SK-N-SH treated with all-trans-retinoic acid at 6 μM for 48 hours (cell line): ENCODE measurements around the gene SH3BP5.

Experiments used
- ARNTL ChIP-seq: fragments of 450-650 bp; formaldehyde crosslinking; IDR thresholded peaks from 2 replicates; pipeline ENCODE4 v1.5.0; 2020; ENCODE audit warnings: low read depth, mild to moderate bottlenecking, moderate library complexity, borderline replicate concordance
- BACH2 ChIP-seq: fragments of 250-450 bp; sonication (Bioruptor Pico); IDR thresholded peaks from 2 replicates; pipeline ENCODE4 v1.9.0; 2021; ENCODE audit warnings: mild to moderate bottlenecking, borderline replicate concordance
- CSDC2 ChIP-seq: fragments of 250-450 bp; sonication (Bioruptor Pico); IDR thresholded peaks from 2 replicates; pipeline ENCODE4 v1.5.0; 2020; ENCODE audit warnings: mild to moderate bottlenecking, moderate library complexity
- RARB ChIP-seq: fragments of 250-450 bp; sonication (Bioruptor Pico); IDR thresholded peaks from 2 replicates; pipeline ENCODE4 v1.8.0; 2021; ENCODE audit warnings: mild to moderate bottlenecking, moderate library complexity
- SNAI2 ChIP-seq: fragments of 250-450 bp; sonication (Bioruptor Pico); IDR thresholded peaks from 2 replicates; pipeline ENCODE4 v1.5.0; 2020; ENCODE audit warnings: mild to moderate bottlenecking, moderate library complexity
- TOX ChIP-seq: fragments of 250-450 bp; sonication (Bioruptor Pico); IDR thresholded peaks from 2 replicates; pipeline ENCODE4 v1.8.0; 2021; ENCODE audit warnings: mild to moderate bottlenecking, moderate library complexity, borderline replicate concordance
- ZC3H10 ChIP-seq: fragments of 250-450 bp; sonication (Bioruptor Pico); IDR thresholded peaks from 2 replicates; pipeline ENCODE4 v1.5.1; 2021; ENCODE audit warnings: mild to moderate bottlenecking, moderate library complexity
- ZFP3 ChIP-seq: fragments of 250-450 bp; sonication (Bioruptor Pico); IDR thresholded peaks from 2 replicates; pipeline ENCODE4 v1.5.0; 2020; ENCODE audit warnings: mild to moderate bottlenecking, moderate library complexity
- ZNF70 ChIP-seq: fragments of 450-650 bp; formaldehyde crosslinking; IDR thresholded peaks from 2 replicates; pipeline ENCODE4 v1.5.0; 2020; ENCODE audit warnings: mild to moderate bottlenecking, moderate library complexity
- ZNF8 ChIP-seq: fragments of 450-650 bp; formaldehyde crosslinking; IDR thresholded peaks from 2 replicates; pipeline ENCODE4 v1.5.0; 2020; ENCODE audit warnings: mild to moderate bottlenecking, moderate library complexity
- TF ChIP-seq, protein P1 (sequence below): fragments of 250-450 bp; sonication (Bioruptor Pico); IDR thresholded peaks from 2 replicates; pipeline ENCODE4 v1.8.0; 2020; ENCODE audit warnings: mild to moderate bottlenecking, moderate library complexity, borderline replicate concordance
- TF ChIP-seq, protein P2 (sequence below): fragments of 250-450 bp; sonication (Bioruptor Pico); IDR thresholded peaks from 2 replicates; pipeline ENCODE4 v1.8.0; 2021; ENCODE audit warnings: low read depth, mild to moderate bottlenecking, moderate library complexity, borderline replicate concordance

DNA sequence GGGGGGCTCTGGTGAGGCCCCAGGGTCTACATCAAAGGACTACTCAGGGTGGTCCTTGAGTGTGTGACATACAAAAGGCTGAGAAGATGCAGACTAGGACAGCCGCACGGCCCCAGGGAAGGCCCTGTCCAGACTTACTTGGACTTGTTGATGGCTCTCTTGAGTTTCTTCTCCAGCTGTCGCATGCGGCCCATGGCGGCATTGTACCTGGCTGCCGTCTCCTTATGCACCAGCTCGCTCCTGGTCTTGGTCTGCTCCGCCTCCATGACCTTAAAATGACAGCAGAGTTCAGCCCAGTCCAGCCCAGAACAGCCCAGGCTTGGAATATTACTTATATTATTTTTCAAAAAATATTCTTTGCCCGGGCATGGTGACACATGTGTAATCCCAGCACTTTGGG is 70.4 kb downstream of the SH3BP5 start:
- TF ChIP-seq, protein P1, sequence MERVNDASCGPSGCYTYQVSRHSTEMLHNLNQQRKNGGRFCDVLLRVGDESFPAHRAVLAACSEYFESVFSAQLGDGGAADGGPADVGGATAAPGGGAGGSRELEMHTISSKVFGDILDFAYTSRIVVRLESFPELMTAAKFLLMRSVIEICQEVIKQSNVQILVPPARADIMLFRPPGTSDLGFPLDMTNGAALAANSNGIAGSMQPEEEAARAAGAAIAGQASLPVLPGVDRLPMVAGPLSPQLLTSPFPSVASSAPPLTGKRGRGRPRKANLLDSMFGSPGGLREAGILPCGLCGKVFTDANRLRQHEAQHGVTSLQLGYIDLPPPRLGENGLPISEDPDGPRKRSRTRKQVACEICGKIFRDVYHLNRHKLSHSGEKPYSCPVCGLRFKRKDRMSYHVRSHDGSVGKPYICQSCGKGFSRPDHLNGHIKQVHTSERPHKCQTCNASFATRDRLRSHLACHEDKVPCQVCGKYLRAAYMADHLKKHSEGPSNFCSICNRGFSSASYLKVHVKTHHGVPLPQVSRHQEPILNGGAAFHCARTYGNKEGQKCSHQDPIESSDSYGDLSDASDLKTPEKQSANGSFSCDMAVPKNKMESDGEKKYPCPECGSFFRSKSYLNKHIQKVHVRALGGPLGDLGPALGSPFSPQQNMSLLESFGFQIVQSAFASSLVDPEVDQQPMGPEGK (CRISPR knock-in tag), result no peak
- TF ChIP-seq ARNTL (CRISPR knock-in tag) (no peak), TOX (CRISPR knock-in tag) (no peak), ZFP3 (no peak), SNAI2 (no peak), ZC3H10 (CRISPR knock-in tag) (no peak), ZNF8 (CRISPR knock-in tag) (no peak), RARB (CRISPR knock-in tag) (no peak), BACH2 (CRISPR knock-in tag) (no peak), ZNF70 (no peak), CSDC2 (no peak)
- TF ChIP-seq, protein P2, sequence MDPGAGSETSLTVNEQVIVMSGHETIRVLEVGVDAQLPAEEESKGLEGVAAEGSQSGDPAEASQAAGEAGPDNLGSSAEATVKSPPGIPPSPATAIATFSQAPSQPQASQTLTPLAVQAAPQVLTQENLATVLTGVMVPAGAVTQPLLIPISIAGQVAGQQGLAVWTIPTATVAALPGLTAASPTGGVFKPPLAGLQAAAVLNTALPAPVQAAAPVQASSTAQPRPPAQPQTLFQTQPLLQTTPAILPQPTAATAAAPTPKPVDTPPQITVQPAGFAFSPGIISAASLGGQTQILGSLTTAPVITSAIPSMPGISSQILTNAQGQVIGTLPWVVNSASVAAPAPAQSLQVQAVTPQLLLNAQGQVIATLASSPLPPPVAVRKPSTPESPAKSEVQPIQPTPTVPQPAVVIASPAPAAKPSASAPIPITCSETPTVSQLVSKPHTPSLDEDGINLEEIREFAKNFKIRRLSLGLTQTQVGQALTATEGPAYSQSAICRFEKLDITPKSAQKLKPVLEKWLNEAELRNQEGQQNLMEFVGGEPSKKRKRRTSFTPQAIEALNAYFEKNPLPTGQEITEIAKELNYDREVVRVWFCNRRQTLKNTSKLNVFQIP (CRISPR knock-in tag), result no peak
